GM18868 (cell line): ENCODE measurements around the gene ENTPD1.
"Not testable (repeated sequence)": the region's sequence is repeated elsewhere in the genome, so short reads cannot be mapped to it uniquely, and the experiment has no call there.

Experiments
- ATAC-seq: cut with Tn5 transposase; IDR thresholded peaks from one replicate; pipeline ENCODE4 v1.9.1; 2021; ENCODE audit warnings: mild to moderate bottlenecking, moderate library complexity; ENCODE audit not compliant: unreplicated experiment

Gene ENTPD1

DNA sequence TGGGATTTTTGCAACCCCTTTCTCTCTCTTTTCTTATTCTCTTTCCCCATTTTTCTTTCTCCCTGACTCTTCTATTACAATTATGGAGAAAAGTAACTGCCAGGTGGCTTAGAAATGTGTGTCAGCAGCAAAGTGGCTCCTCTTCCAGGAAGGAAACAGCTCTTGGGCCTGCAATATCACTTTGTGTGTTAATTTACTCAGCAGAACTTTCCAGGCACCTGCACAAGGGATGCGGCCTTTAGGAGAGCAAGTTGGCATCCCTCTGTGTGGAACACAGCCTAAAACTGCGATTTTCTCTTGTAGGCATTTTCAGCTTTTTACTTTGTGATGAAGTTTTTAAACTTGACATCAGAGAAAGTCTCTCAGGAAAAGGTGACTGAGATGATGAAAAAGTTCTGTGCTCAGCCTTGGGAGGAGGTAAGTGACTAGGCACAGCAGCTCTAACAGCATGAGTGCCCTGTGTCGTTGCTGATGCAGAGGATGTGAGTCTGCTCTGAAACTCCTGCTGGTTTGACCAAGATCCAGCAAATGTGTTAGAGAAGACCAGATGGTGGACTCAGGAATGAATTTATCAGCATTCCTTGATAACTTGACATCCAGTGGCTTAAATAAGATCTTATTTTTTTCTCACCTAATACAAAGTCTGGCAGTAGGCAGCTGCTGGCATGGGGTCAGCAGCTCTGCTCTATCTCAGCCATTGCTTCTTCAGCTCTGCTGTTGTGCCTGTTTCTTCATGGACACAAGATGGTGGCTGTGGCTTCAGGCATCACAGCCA, 104.4 kb downstream of the ENTPD1 start:
- no peak for ATAC-seq

DNA sequence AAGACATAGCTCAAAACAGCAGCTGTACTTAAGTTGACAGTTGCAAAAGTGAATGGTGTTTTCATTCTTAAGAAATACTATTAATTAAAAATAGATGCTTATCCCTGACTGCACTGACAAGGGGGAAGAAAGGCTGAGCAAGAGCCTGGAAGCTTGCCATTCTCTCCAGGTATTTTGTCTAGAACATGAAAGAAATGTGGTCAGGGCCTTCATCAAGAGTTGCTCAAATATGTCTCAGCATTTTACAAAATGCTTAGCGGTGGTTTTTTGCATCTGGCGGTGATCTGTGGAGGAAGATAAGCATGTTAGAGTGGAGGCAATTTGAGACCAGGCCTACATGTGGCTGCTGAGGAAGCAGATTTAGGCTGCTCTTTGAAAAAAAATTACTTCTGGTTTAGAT, 105.4 kb downstream of the ENTPD1 start:
- ATAC-seq, result no peak

- peak; percentile 92 for ATAC-seq
Measured at GRCh38 chr10:95864906-95865813, 109.2 kb downstream of the ENTPD1 start.

GRCh38 chr10:95865814-95866466, 110.0 kb downstream of the ENTPD1 start:
- ATAC-seq, result no peak

DNA sequence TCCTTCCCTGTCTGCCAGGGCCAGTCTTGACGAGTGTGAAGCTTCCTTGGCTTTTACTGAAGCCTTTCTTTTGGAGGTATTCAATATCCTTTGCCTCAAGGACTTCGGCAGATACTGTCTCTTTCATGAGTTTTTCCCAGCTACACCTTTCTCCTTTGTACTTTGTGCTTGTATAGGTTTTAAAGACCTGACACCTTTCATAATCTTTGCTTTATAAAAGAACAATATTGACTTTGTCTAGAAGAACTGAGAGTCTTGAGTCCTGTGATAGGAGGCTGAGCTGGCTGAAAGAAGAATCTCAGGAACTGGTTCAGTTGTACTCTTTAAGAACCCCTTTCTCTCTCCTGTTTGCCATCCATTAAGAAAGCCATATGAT, 110.5 kb downstream of the ENTPD1 start:
- no peak for ATAC-seq

DNA sequence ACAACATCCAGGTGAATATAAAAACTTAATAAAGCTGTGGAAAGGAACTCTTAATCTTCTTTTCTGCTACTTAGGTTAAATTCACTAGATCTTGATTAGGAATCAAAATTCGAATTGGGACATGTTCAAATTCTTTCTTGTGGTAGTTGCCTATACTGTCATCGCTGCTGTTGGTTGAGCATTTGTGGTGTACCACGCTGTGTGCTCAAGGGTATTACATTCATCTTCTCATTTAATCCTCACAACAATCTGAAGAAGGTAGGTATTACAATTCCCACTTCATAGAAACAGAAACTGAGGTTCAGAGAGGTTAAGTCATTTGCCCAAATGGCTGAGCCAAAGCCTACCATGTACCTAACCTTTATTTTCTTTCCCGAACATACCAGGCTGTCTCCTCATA, 111.9 kb downstream of the ENTPD1 start:
- ATAC-seq, result no peak

- ATAC-seq, result no peak
Measured at GRCh38 chr10:95872158-95872711, 116.3 kb downstream of the ENTPD1 start.

DNA sequence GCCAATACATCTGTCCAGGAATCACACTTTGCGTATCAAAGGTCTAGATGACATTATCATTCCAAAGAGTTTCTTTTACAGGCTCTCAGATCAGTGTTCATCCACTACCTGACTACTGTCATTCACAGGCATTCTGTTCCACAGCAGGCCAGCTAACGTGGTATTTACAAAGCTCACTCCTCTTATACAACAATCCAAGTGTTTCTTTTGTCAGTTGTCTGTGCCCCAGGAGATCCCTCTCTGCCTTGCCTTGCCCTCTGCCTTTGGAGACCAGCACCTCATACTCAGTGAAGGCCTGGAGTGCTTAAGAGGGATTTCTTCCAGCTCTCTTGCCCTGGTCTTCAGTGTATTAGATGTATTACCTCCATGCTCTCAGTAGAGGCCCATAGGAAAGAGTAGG, 117.2 kb downstream of the ENTPD1 start:
- no peak for ATAC-seq

DNA sequence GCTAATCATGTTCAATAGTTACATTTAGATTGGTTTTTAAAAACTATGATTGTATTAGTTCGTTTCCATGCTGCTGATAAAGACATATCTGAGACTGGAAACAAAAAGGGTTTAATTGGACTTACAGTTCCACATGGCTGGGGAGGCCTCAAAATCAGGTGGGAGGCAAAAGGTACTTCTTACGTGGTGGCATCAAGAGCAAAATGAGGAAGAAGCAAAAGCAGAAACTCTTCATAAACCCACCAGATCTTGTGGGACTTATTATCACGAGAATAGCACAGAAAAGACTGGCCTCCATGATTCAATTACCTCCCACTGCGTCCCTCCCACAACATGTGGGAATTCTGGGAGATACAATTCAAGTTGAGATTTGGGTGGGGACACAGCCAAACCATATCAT, 117.7 kb downstream of the ENTPD1 start:
- no peak for ATAC-seq

GRCh38 chr10:95874783-95875182, 118.8 kb downstream of the ENTPD1 start:
- ATAC-seq, result not testable (repeated sequence)

DNA sequence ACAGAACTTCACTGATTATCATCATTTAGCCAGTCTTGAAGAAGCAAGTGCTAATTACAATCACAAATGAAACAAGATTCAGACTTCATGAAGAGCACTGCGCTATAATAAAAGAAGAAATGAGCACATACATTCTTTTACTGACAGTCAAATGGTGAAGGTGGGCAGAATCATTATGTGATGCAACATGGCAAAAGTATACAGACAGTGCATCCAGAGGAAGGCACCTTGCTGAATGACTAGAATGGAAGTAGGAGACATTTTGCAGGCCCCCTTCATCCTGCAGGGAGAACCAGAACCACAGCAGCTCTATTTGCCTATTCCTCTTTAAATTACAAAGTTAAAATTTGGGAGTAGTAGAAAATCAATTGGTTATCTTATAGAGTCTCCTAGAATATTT, 120.8 kb downstream of the ENTPD1 start:
- ATAC-seq, result no peak

GRCh38 chr10:95877881-95878280, 121.9 kb downstream of the ENTPD1 start:
- peak; percentile 57 for ATAC-seq

DNA sequence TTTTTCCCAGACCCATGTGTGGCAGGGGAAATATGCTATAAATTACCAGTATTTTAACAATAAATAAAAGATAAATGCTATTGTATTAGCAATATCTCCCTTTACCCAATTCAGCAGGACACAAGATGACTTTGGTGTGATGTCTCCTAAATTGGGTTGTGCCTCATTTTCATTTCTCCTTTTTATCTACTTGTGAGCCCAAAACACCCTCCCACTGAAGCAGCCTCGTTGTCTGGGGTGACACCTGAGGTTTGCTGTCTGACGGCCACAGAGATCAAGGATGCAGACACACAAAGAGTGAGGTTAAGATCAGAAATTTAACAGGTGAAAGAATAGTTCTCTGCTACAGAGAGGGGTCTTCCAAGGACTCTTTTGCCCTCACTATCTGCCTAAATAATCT, 124.7 kb downstream of the ENTPD1 start:
- no peak for ATAC-seq

GRCh38 chr10:95881316-95881715, 125.4 kb downstream of the ENTPD1 start:
- ATAC-seq, result no peak

DNA sequence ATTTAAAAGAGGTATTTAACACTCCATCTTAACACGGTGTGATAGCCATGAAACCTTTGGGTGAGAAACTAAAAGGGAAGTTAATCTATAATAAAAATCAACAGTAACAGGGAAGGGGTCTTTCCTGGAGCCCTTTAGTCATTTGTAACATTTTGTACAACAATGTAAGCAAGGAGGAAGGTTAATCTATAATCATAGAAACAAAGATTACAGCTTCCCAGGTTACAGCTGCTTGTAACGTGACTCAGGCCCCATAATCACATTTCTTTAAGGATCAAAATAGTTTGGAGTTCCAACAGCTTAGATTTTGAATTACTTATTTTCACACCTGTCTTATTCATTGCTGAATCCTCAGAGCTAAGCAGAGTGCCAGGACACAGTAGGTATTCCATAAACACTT, 133.9 kb downstream of the ENTPD1 start:
- no peak for ATAC-seq

DNA sequence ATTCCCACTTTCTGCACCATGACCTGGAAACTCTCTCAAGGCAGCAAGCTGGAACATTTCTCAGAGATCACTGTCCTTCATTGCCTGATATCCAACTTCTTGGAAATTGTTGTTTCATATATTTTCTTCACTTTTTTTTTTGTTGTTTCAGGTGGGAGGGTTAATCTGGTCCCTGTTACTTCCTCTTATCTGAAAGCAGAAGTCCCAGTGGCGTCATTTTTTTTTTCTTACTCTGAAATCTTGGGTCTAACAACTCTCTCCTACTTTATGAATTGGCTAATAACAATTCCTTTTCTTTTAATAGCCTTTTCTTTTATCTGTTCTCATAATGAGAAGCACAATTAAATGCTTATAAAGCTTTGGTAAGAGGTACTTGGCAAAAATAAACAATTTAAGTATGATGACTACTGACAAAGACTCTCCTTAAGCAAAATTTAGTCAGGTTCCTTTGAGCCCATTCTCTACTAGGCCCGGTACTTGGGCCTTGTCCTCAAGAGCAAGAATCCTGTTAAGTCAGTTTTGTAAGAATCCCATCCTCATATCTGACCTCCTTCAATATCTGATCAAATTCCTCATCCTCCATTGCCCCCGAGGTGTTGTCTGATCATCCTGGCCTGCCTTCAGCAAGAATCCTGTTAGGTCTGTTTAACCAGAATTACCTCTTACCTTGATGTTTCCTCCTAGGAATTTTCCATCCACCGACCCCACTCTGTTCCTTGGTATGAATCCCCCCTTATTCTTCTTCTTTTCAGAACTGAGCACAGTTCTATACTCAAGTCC, 140.3 kb downstream of the ENTPD1 start:
- ATAC-seq, result no peak

DNA sequence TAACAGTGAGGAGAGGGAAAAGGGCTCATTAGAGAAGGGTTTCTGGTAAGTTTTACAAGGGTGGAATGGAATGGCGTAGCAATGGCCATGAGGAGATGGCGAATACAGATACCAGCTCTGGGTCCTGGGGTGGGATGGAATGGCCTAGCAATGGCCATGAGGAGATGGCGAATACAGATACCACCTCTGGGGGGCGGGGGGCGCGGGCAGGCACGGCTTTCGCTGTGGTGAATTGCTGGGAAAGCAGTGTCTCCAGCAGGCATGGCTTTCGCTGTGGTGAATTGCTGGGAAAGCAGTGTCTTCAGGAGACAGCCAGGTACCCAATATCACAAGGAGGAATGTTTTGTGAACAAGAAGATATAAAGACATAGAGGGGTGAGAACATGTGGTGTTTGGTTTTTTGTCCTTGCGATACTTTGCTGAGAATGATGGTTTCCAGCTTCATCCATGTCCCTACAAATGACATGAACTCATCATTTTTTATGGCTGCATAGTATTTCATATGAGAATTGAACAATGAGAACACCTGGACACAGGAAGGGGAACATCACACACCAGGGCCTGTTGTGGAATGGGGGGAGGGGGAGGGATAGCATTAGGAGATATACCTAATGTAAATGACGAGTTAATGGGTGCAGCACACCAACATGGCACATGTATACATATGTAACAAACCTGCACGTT, 150.1 kb downstream of the ENTPD1 start:
- not testable (repeated sequence) for ATAC-seq

- ATAC-seq, result peak; percentile 35
Measured at GRCh38 chr10:95906677-95907455, 150.9 kb downstream of the ENTPD1 start.
